NCI-H510A treated with DMSO at 0.1 percent for 48 hours (cell line): ENCODE measurements around the gene TSHZ2.
"Not testable (repeated sequence)": the region's sequence is repeated elsewhere in the genome, so short reads cannot be mapped to it uniquely, and the experiment has no call there.

Experiments used
- DNase-seq: peaks from one replicate; lab custom pipeline; 2025; lab: John Stamatoyannopoulos, UW

TSHZ2 gene

GRCh38 chr20:53316206-53316937, 344.2 kb downstream of the TSHZ2 start:
- no peak for DNase-seq

GRCh38 chr20:53319200-53319599, 347.0 kb downstream of the TSHZ2 start:
- no peak for DNase-seq

DNA sequence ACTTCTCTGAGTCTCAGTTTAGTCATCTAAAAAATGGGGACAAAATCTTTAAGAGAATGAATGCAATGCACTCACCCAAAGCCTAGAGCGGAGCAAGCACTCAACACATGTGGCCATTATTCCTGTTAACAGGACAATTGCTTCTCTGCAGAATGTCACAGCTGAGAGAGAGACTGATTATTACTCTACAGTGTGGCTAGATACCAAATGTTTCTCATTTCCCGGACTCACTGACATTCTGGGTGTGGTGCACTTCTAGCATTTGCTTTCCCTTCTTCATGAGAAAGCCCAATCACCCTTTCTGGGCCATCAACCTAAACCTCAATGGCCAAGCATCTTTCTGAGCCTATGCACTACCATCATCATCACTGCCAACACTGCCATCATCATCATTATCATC, 347.6 kb downstream of the TSHZ2 start:
- DNase-seq = no peak

GRCh38 chr20:53320701-53321100, 348.5 kb downstream of the TSHZ2 start:
- no peak for DNase-seq

- DNase-seq = no peak
These were observed 349.4 kb downstream of the TSHZ2 start for GRCh38 chr20:53321596-53321995.

- DNase-seq = no peak
These were observed 350.5 kb downstream of the TSHZ2 start for GRCh38 chr20:53322651-53323050.

DNA sequence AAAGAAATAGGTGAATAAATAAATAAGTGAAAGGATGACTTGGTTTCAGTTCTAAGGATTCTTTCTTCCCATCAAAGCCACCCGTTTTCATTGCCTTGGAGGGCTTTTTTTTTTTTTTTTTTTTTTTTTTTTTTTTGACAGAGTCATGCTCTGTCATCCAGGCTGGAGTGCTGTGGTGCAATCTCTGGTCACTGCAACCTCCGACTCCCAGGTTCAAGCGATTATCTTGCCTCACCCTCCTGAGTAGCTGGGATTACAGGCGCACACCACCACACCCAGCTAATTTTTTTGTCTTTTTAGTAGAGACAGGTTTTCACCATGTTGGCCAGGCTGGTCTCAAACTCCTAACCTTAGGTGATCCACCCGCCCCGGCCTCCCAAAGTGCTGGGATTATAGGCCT, 351.3 kb downstream of the TSHZ2 start:
- DNase-seq = not testable (repeated sequence)

GRCh38 chr20:53324816-53325215, 352.7 kb downstream of the TSHZ2 start:
- DNase-seq = no peak

DNA sequence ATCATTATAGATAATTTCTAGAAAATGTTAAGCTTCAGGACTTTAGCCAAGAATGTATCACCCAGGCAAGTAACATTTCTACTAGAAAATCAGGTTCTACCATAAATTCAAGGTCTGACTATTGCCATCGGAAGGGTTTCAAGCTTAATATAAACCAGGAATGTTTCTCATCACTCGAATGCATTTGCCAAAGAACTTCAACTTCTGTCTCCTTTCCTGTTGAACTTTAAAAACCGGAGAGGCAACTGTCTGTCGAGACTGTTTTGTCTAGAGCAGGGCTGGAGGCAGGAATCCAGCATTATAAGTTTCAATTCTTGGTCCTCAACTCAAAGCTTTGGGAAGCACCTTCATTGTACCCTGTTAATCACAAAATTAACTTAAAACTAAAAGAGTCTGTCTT, 356.8 kb downstream of the TSHZ2 start:
- DNase-seq = no peak

DNA sequence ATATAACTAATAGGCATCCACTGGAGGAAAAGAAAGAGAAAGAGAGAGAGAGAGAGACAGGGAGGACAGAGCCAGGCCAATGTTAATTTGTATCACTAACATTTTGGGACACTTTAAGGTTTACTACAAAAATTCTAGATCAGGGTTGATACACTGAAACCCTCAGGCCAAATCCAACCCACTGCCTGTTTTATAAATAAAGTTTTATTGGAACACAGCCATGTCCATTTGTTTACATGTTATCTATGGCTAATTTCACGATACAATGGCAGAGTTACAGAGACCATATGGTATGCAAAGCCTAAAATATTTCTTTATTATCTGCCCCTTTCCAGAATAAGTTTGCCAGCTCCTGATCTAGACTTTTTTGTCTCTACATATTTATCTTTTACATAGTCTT, 357.6 kb downstream of the TSHZ2 start:
- no peak for DNase-seq

DNA sequence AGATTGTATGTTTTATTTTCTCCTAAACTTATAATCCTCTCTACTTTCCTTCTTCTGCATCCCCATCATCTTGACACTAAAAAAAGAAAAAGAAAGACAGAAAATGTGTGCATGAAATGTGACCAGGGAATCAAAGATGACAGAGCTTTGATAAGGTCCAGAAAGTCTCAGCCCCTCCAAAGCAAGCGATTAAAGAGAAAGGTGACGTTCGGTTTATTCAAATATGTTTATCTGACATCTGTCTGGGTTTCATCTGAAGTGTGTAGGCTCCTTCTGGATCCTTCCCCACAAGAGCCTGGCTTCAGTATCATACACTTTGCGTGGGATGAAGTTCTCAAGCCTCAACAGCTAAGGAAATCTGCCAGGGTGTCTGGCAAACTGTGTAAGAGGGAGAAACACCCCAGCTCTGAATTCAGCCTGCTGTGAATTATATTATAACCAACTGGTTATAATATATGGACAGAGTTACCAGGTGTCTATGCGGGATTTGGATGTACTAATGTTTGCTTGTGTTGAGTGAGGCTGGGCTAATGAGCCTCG, 358.5 kb downstream of the TSHZ2 start:
- no peak for DNase-seq

DNA sequence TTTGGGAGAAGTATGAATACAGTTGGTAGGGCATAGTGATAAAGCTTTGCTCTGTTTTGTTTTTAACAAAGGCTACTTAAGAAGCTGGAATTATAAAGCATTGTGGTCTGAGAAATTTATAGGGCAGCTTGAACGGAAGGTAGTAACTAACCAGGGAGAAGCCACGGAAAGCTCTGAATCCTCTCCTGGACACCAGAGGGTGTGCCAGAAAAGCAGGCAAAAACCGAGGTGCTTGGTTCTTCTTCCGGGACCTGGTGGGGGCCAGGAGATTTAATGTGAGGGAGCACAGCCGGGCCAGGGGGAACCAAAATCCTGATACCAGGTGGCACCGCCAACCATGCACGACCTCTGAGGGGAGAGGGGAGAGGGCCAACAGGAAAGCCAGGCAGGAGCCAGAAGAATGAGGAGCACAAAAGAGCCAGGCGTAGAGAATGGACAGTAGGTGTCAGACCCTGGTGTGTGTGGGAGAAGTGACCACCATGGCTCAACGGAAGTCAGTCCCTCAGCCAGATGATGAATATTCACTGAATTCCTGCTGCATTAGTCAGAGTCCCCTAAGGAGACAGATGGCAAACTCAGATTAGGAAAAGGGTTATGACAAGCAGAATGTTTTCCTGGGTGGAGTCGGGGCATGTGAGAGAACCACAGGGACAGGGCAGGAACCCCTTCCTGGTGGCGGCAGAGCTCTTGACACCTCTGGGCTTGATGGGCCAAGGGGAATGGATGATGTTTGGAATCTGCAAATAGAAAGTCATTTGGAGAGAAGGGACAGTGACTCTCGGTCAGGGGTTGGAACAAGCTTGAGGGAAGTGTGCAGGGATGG, 359.2 kb downstream of the TSHZ2 start:
- no peak for DNase-seq

- DNase-seq = no peak
These were observed 360.1 kb downstream of the TSHZ2 start for GRCh38 chr20:53332022-53332837.

DNA sequence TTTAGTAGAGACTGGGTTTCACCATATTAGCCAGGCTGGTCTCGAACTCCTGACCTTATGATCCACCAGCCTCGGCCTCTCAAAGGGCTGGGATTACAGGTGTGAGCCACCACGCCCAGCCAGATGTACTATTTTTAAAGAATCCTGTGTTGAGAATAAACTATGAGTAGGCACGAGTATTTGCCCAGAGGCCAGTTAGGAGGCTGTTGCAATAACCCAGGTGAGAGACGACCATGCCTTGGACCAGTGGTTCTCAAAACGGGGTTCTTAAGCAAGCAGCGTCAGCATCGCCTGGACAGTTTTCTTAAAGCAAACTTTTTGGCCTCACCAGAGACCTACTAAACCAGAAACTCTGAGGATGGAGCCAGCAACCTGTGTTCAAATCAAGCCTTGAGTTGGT, 362.7 kb downstream of the TSHZ2 start:
- no peak for DNase-seq

- no peak for DNase-seq
These were observed 363.4 kb downstream of the TSHZ2 start for GRCh38 chr20:53335555-53335954.

DNA sequence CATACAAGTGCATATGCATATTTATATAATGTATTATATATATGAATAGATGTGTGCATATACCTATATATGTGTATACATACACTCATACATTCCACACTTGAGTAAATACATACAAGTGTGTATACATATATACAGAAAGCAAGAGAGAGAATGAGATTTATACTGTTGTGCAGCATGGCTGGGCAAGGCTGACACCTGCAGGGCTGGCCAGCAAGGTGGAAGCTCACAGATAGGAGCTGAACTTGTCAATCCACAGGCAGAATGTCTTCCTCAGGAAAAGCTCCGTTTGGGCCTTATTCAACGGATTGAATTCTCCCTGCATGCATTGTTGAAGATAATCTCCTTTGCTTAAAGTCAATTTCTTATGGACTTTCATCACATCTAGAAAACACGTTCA, 364.7 kb downstream of the TSHZ2 start:
- no peak for DNase-seq

- no peak for DNase-seq
These were observed 365.4 kb downstream of the TSHZ2 start for GRCh38 chr20:53337390-53338101.

- DNase-seq = no peak
These were observed 366.6 kb downstream of the TSHZ2 start for GRCh38 chr20:53338716-53339115.

DNA sequence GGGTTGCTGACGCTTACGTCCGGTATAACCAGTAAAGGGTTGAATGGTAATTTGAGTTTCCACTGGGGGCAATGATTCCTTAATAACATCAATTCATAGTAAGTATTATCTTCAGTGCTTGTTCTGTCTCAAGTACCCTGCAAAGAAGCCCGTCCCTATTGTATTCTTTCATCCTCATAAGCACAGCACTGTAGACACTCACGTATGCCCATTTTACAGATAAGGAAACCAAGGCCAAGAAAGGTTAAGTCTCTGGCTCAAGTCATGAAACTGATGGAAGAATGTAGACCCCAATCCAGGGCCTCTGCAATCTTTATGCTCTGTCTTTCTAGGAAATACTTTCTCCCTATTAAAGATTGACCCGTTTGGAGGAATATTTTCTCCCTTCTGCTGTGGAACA, 370.3 kb downstream of the TSHZ2 start:
- DNase-seq = no peak

GRCh38 chr20:53343448-53343847, 371.3 kb downstream of the TSHZ2 start:
- DNase-seq = no peak

DNA sequence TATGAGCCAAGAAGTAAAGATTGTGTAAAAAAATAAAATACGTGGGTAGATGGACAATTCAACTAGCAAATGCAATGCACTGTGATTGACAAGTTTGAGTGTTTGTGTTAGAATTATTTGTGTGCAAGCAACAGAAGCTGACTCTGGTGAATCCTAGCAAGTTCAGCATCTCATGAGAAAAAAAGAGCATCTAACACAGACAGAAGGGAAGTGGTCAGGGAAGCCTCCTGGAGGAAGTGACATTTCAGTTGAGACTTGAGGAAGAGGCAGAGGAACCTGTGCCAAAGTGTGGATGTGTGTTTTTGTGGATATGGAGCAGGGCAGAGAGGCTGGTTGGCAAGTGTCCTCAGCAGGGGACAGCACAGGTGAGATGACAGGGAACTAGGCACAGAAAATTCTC, 372.7 kb downstream of the TSHZ2 start:
- no peak for DNase-seq
